ENCODE data around the gene STOX1.
"Not testable (repeated sequence)": the region's sequence is repeated elsewhere in the genome, so short reads cannot be mapped to it uniquely, and the experiment has no call there.

The STOX1 gene

GRCh38 chr10:68900427-68901104 is 73.2 kb downstream of the STOX1 start:
- H3K27me3 ChIP-seq (ENCODE audit: control insufficient read depth, insufficient read depth, low read length) = no peaks in the 10 kb centered on the region
- peak overlapping the region; percentile 92 for H3K9ac ChIP-seq (ENCODE audit: low read length)
- peak overlapping the region; percentile 95 for H3K27ac ChIP-seq (ENCODE audit: low read length)
- H3K36me3 ChIP-seq (ENCODE audit: control insufficient read depth, low read depth, low read length) = no peaks in the 10 kb centered on the region
- peaks cover 9% of the 10 kb centered on the region for H3K4me1 ChIP-seq (ENCODE audit: control insufficient read depth, low read depth, low read length)
- H3K4me3 ChIP-seq (ENCODE audit: low read length) = peak overlapping the region; percentile 87
- H3K9me3 ChIP-seq (ENCODE audit: control insufficient read depth, low read depth, low read length) = no peaks in the 10 kb centered on the region

GRCh38 chr10:68901105-68901927 is 74.0 kb downstream of the STOX1 start, which contains the start of gene DDX50:
Gene DDX50 (plus strand): TSS chr10:68901315. CDS start chr10:68901385, 70 bp downstream.
- Histone ChIP-seq H3K36me3 (ENCODE audit: control insufficient read depth, low read depth, low read length) (peaks cover under 1% of the 10 kb centered on the region), H3K4me3 (ENCODE audit: low read length) (peak within 1 kb of the TSS; percentile 87), H3K9me3 (ENCODE audit: control insufficient read depth, low read depth, low read length) (no peaks in the 10 kb centered on the region), H3K27ac (ENCODE audit: low read length) (peak within 1 kb of the TSS; percentile 95), H3K4me1 (ENCODE audit: control insufficient read depth, low read depth, low read length) (peaks cover 9% of the 10 kb centered on the region), H3K9ac (ENCODE audit: low read length) (peak within 1 kb of the TSS; percentile 92), H3K27me3 (ENCODE audit: control insufficient read depth, insufficient read depth, low read length) (no peaks in the 10 kb centered on the region)

GRCh38 chr10:68902382-68902781 is 75.1 kb downstream of the STOX1 start:
- no peak overlapping the region for H3K27ac ChIP-seq (ENCODE audit: low read length)
- H3K4me1 ChIP-seq (ENCODE audit: control insufficient read depth, low read depth, low read length) = peaks cover 9% of the 10 kb centered on the region
- no peaks in the 10 kb centered on the region for H3K9me3 ChIP-seq (ENCODE audit: control insufficient read depth, low read depth, low read length)
- no peak overlapping the region for H3K9ac ChIP-seq (ENCODE audit: low read length)
- peak overlapping the region; percentile 87 for H3K4me3 ChIP-seq (ENCODE audit: low read length)
- H3K36me3 ChIP-seq (ENCODE audit: control insufficient read depth, low read depth, low read length) = peaks cover 11% of the 10 kb centered on the region
- no peaks in the 10 kb centered on the region for H3K27me3 ChIP-seq (ENCODE audit: control insufficient read depth, insufficient read depth, low read length)

GRCh38 chr10:68924593-68924992 is 97.3 kb downstream of the STOX1 start:
- H3K4me1 ChIP-seq (ENCODE audit: control insufficient read depth, low read depth, low read length) = no peaks in the 10 kb centered on the region
- H3K9me3 ChIP-seq (ENCODE audit: control insufficient read depth, low read depth, low read length) = no peaks in the 10 kb centered on the region
- no peak overlapping the region for H3K27ac ChIP-seq (ENCODE audit: low read length)
- no peaks in the 10 kb centered on the region for H3K27me3 ChIP-seq (ENCODE audit: control insufficient read depth, insufficient read depth, low read length)
- no peak overlapping the region for H3K4me3 ChIP-seq (ENCODE audit: low read length)
- H3K36me3 ChIP-seq (ENCODE audit: control insufficient read depth, low read depth, low read length) = peaks cover 19% of the 10 kb centered on the region
- H3K9ac ChIP-seq (ENCODE audit: low read length) = no peak overlapping the region

- H3K9me3 ChIP-seq (ENCODE audit: control insufficient read depth, low read depth, low read length) = no peaks in the 10 kb centered on the region
- H3K27ac ChIP-seq (ENCODE audit: low read length) = no peak overlapping the region
- no peak overlapping the region for H3K9ac ChIP-seq (ENCODE audit: low read length)
- H3K27me3 ChIP-seq (ENCODE audit: control insufficient read depth, insufficient read depth, low read length) = no peaks in the 10 kb centered on the region
- H3K4me3 ChIP-seq (ENCODE audit: low read length) = no peak overlapping the region
- no peaks in the 10 kb centered on the region for H3K4me1 ChIP-seq (ENCODE audit: control insufficient read depth, low read depth, low read length)
- peaks cover 11% of the 10 kb centered on the region for H3K36me3 ChIP-seq (ENCODE audit: control insufficient read depth, low read depth, low read length)
Measured at GRCh38 chr10:68925489-68925888, 98.2 kb downstream of the STOX1 start.

GRCh38 chr10:68929157-68929556 is 101.8 kb downstream of the STOX1 start:
- not testable (repeated sequence) for H3K36me3 ChIP-seq (ENCODE audit: control insufficient read depth, low read depth, low read length); H3K4me1 ChIP-seq (ENCODE audit: control insufficient read depth, low read depth, low read length); H3K27me3 ChIP-seq (ENCODE audit: control insufficient read depth, insufficient read depth, low read length); H3K27ac ChIP-seq (ENCODE audit: low read length); H3K9ac ChIP-seq (ENCODE audit: low read length); H3K9me3 ChIP-seq (ENCODE audit: control insufficient read depth, low read depth, low read length); H3K4me3 ChIP-seq (ENCODE audit: low read length)

GRCh38 chr10:68929888-68930287 is 102.6 kb downstream of the STOX1 start:
- H3K4me3 ChIP-seq (ENCODE audit: low read length); H3K4me1 ChIP-seq (ENCODE audit: control insufficient read depth, low read depth, low read length); H3K9ac ChIP-seq (ENCODE audit: low read length); H3K27ac ChIP-seq (ENCODE audit: low read length); H3K27me3 ChIP-seq (ENCODE audit: control insufficient read depth, insufficient read depth, low read length); H3K9me3 ChIP-seq (ENCODE audit: control insufficient read depth, low read depth, low read length); H3K36me3 ChIP-seq (ENCODE audit: control insufficient read depth, low read depth, low read length): not testable (repeated sequence)

- not testable (repeated sequence) for H3K9me3 ChIP-seq (ENCODE audit: control insufficient read depth, low read depth, low read length); H3K4me1 ChIP-seq (ENCODE audit: control insufficient read depth, low read depth, low read length); H3K27me3 ChIP-seq (ENCODE audit: control insufficient read depth, insufficient read depth, low read length); H3K4me3 ChIP-seq (ENCODE audit: low read length); H3K9ac ChIP-seq (ENCODE audit: low read length); H3K27ac ChIP-seq (ENCODE audit: low read length)
- peaks cover 17% of the 10 kb centered on the region for H3K36me3 ChIP-seq (ENCODE audit: control insufficient read depth, low read depth, low read length)
Measured at GRCh38 chr10:68932860-68933259, 105.5 kb downstream of the STOX1 start.

GRCh38 chr10:68934994-68935393 is 107.7 kb downstream of the STOX1 start:
- peaks cover 32% of the 10 kb centered on the region for H3K36me3 ChIP-seq (ENCODE audit: control insufficient read depth, low read depth, low read length)
- H3K4me1 ChIP-seq (ENCODE audit: control insufficient read depth, low read depth, low read length) = no peaks in the 10 kb centered on the region
- no peak overlapping the region for H3K27ac ChIP-seq (ENCODE audit: low read length)
- no peaks in the 10 kb centered on the region for H3K9me3 ChIP-seq (ENCODE audit: control insufficient read depth, low read depth, low read length)
- no peak overlapping the region for H3K4me3 ChIP-seq (ENCODE audit: low read length)
- no peaks in the 10 kb centered on the region for H3K27me3 ChIP-seq (ENCODE audit: control insufficient read depth, insufficient read depth, low read length)
- H3K9ac ChIP-seq (ENCODE audit: low read length) = no peak overlapping the region

- peaks cover 33% of the 10 kb centered on the region for H3K36me3 ChIP-seq (ENCODE audit: control insufficient read depth, low read depth, low read length)
- H3K9me3 ChIP-seq (ENCODE audit: control insufficient read depth, low read depth, low read length) = no peaks in the 10 kb centered on the region
- H3K27ac ChIP-seq (ENCODE audit: low read length) = no peak overlapping the region
- no peak overlapping the region for H3K9ac ChIP-seq (ENCODE audit: low read length)
- H3K27me3 ChIP-seq (ENCODE audit: control insufficient read depth, insufficient read depth, low read length) = no peaks in the 10 kb centered on the region
- no peak overlapping the region for H3K4me3 ChIP-seq (ENCODE audit: low read length)
- H3K4me1 ChIP-seq (ENCODE audit: control insufficient read depth, low read depth, low read length) = no peaks in the 10 kb centered on the region
Measured at GRCh38 chr10:68938117-68938516, 110.8 kb downstream of the STOX1 start.

GRCh38 chr10:68938884-68939283 is 111.6 kb downstream of the STOX1 start:
- Histone ChIP-seq H3K4me1 (ENCODE audit: control insufficient read depth, low read depth, low read length) (no peaks in the 10 kb centered on the region), H3K36me3 (ENCODE audit: control insufficient read depth, low read depth, low read length) (peaks cover 36% of the 10 kb centered on the region), H3K9ac (ENCODE audit: low read length) (no peak overlapping the region), H3K27ac (ENCODE audit: low read length) (no peak overlapping the region), H3K9me3 (ENCODE audit: control insufficient read depth, low read depth, low read length) (no peaks in the 10 kb centered on the region), H3K27me3 (ENCODE audit: control insufficient read depth, insufficient read depth, low read length) (no peaks in the 10 kb centered on the region), H3K4me3 (ENCODE audit: low read length) (no peak overlapping the region)

- H3K9me3 ChIP-seq (ENCODE audit: control insufficient read depth, low read depth, low read length); H3K27ac ChIP-seq (ENCODE audit: low read length); H3K4me1 ChIP-seq (ENCODE audit: control insufficient read depth, low read depth, low read length); H3K27me3 ChIP-seq (ENCODE audit: control insufficient read depth, insufficient read depth, low read length); H3K4me3 ChIP-seq (ENCODE audit: low read length); H3K9ac ChIP-seq (ENCODE audit: low read length): not testable (repeated sequence)
- H3K36me3 ChIP-seq (ENCODE audit: control insufficient read depth, low read depth, low read length) = peaks cover 38% of the 10 kb centered on the region
Measured at GRCh38 chr10:68940917-68941316, 113.6 kb downstream of the STOX1 start.

Measured in iPS-18a (cell line).